NB4 (cell line): ENCODE results near the gene CAPSL.
A peak's percentile ranks its signal among the peaks of the same experiment; 100 is the strongest.
"Not testable (repeated sequence)": the region's sequence is repeated elsewhere in the genome, so short reads cannot be mapped to it uniquely, and the experiment has no call there.

Source experiments
- DNase-seq: peaks from one replicate; pipeline ENCODE4 v3.0.0; 2010; ENCODE audit warnings: low read depth
- H3K4me3 ChIP-seq: one replicate; pipeline ENCODE4 v1.5.1; 2011; ENCODE audit warnings: mild to moderate bottlenecking, low read depth, low read length, moderate library complexity
- MAX ChIP-seq: IDR thresholded peaks from 2 replicates; pipeline ENCODE4 v1.6.1; 2011; ENCODE audit warnings: low read depth, low read length
- MYC ChIP-seq: IDR thresholded peaks from 2 replicates; pipeline ENCODE4 v1.6.1; 2011; ENCODE audit warnings: low read depth, low read length
- POLR2A ChIP-seq: IDR thresholded peaks from 2 replicates; pipeline ENCODE4 v1.6.1; 2011; ENCODE audit warnings: mild to moderate bottlenecking; ENCODE audit not compliant: insufficient read length; ENCODE audit errors: extremely low read depth
- TF ChIP-seq, protein P1 (sequence below): IDR thresholded peaks from one replicate; pipeline ENCODE4 v1.5.1; 2012; ENCODE audit warnings: low read depth, low read length

Gene CAPSL

GRCh38 chr5:35938568-35939227 is at the start of gene CAPSL:
Gene CAPSL, minus strand, starts transcription at chr5:35938622. Its CDS starts 17,502 bp downstream, at chr5:35921120.
- peak; percentile 26 for DNase-seq
- no peak within 1 kb of the TSS for H3K4me3 ChIP-seq
- TF ChIP-seq, protein P1, sequence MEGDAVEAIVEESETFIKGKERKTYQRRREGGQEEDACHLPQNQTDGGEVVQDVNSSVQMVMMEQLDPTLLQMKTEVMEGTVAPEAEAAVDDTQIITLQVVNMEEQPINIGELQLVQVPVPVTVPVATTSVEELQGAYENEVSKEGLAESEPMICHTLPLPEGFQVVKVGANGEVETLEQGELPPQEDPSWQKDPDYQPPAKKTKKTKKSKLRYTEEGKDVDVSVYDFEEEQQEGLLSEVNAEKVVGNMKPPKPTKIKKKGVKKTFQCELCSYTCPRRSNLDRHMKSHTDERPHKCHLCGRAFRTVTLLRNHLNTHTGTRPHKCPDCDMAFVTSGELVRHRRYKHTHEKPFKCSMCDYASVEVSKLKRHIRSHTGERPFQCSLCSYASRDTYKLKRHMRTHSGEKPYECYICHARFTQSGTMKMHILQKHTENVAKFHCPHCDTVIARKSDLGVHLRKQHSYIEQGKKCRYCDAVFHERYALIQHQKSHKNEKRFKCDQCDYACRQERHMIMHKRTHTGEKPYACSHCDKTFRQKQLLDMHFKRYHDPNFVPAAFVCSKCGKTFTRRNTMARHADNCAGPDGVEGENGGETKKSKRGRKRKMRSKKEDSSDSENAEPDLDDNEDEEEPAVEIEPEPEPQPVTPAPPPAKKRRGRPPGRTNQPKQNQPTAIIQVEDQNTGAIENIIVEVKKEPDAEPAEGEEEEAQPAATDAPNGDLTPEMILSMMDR: no peak
- TF ChIP-seq MYC (no peak), MAX (no peak)

GRCh38 chr5:35987776-35988175 is 49.4 kb upstream of the CAPSL start:
- H3K4me3 ChIP-seq: no peak overlapping the region
- TF ChIP-seq MAX (no peak), MYC (no peak), POLR2A (no peak)
- TF ChIP-seq, protein P1: no peak
- no peak for DNase-seq

- H3K4me3 ChIP-seq: no peak overlapping the region
- DNase-seq: no peak
- TF ChIP-seq POLR2A: no peak
- TF ChIP-seq MYC: no peak
- TF ChIP-seq MAX: no peak
- TF ChIP-seq, protein P1: no peak
Measured at GRCh38 chr5:35979715-35980114, 41.3 kb upstream of the CAPSL start.

GRCh38 chr5:35976859-35977258 is 38.4 kb upstream of the CAPSL start:
- H3K4me3 ChIP-seq, DNase-seq: not testable (repeated sequence)

DNA sequence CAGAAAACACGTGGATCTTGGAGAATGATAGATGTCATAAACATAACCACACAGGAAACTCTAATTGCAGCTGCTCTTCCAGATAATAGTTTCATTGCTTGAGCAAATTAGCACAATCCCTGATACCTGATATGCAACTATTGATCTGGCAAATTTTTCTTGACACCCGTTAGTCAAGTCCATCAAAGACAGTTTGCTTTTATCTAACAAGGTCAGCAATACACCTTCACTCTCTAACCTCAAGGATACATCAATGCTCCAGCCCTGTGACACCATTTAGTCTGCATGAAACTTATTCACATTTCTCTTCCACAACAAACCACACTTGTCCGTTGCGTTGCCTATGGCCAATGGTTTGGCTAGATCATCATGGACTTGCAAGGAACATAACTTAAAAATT is 36.1 kb upstream of the CAPSL start:
- no peak for DNase-seq
- TF ChIP-seq MYC (no peak), POLR2A (no peak), MAX (no peak)
- TF ChIP-seq, protein P1: no peak

GRCh38 chr5:35971878-35972210 is 33.4 kb upstream of the CAPSL start:
- no peak for DNase-seq
- TF ChIP-seq, protein P1: no peak
- TF ChIP-seq MAX (no peak), POLR2A (no peak), MYC (no peak)
- H3K4me3 ChIP-seq: no peak overlapping the region

More for the DNA sequence above, 36.1 kb upstream of the CAPSL start:
- no peak overlapping the region for H3K4me3 ChIP-seq
